ENCODE results near the gene SYNJ2BP. TPM values are rescaled to one million over a fixed set of nuclear protein-coding genes. Genes with fewer than 3 reads are reported as not detected.
"Not testable (repeated sequence)": the region's sequence is repeated elsewhere in the genome, so short reads cannot be mapped to it uniquely, and the experiment has no call there.

SYNJ2BP gene
- total RNA-seq, 1 donor from 2014 or later: 35.7 TPM

DNA sequence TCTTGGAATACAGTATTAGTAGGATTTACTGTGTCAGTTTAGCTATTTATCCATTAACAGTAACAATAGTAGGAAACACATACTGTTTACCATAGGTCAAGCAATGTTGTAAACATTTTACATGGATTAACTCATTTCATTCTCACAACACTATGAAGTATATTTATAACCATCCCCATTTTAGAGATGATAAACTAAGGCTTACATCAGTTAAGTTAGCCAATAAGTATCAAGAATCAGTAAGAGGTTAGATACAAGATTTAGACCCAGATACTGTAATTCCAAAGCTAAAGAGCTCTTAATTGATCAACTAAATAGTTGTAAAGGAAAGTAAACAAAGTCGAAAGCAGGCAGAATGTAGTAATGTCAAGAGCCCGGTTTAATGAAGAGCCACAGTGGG lies 1.1 kb downstream of the SYNJ2BP start:
- H2AFZ ChIP-seq (ENCODE audit: low read depth, low read length): no peak overlapping the region
- no peaks in the 10 kb centered on the region for H3K4me1 ChIP-seq (ENCODE audit: insufficient read depth, low read length)
- Mint-ChIP-seq H3K4me3 (ENCODE audit: unreplicated experiment) (peak overlapping the region; percentile 100), H3K27ac (ENCODE audit: unreplicated experiment) (no peak overlapping the region), H3K27me3 (ENCODE audit: low read depth, unreplicated experiment) (no peaks in the 10 kb centered on the region), H3K9me3 (ENCODE audit: unreplicated experiment) (no peaks in the 10 kb centered on the region), H3K36me3 (ENCODE audit: low read depth, unreplicated experiment) (no peaks in the 10 kb centered on the region), H3K4me1 (ENCODE audit: low read depth, unreplicated experiment) (peaks cover 8% of the 10 kb centered on the region)
- no peaks in the 10 kb centered on the region for H3K27me3 ChIP-seq (ENCODE audit: insufficient read depth, low read length)
- H3K9ac ChIP-seq (ENCODE audit: low read length): peak overlapping the region; percentile 29
- no peaks in the 10 kb centered on the region for H3K9me3 ChIP-seq (ENCODE audit: insufficient read depth, low read depth, low read length)
- no peak for FAIRE-seq
- no peak overlapping the region for H3K27ac ChIP-seq (ENCODE audit: low read depth, low read length)
- peaks cover 11% of the 10 kb centered on the region for H4K20me1 ChIP-seq (ENCODE audit: insufficient read depth, low read length)
- H3K36me3 ChIP-seq (ENCODE audit: insufficient read depth, low read length): no peaks in the 10 kb centered on the region
- H3K4me2 ChIP-seq (ENCODE audit: low read length): peak overlapping the region; percentile 92
- no peak for DNase-seq (ENCODE audit: low read depth)
- H3K4me3 ChIP-seq (ENCODE audit: insufficient read depth, low read depth, low read length): peak overlapping the region; percentile 32
- H3K79me2 ChIP-seq (ENCODE audit: insufficient read depth, low read length): peaks cover 29% of the 10 kb centered on the region
- TF ChIP-seq CTCF (IDR thresholded peaks at IDR 0.05; ENCODE audit: insufficient read depth, low read depth, low read length) (no peak), EZH2 (IDR thresholded peaks at IDR 0.05; ENCODE audit: insufficient read depth, low read length) (no peak)

GRCh38 chr14:70407621-70408020 lies 9.3 kb downstream of the SYNJ2BP start:
- H3K9ac ChIP-seq (ENCODE audit: low read length): no peak overlapping the region
- no peaks in the 10 kb centered on the region for H3K4me1 Mint-ChIP-seq (ENCODE audit: low read depth, unreplicated experiment)
- H3K27ac Mint-ChIP-seq (ENCODE audit: unreplicated experiment): no peak overlapping the region
- H3K4me3 Mint-ChIP-seq (ENCODE audit: unreplicated experiment): no peak overlapping the region
- DNase-seq (ENCODE audit: low read depth): no peak
- peaks cover 1% of the 10 kb centered on the region for H3K36me3 Mint-ChIP-seq (ENCODE audit: low read depth, unreplicated experiment)
- H3K9me3 Mint-ChIP-seq (ENCODE audit: unreplicated experiment): no peaks in the 10 kb centered on the region
- H3K79me2 ChIP-seq (ENCODE audit: insufficient read depth, low read length): peaks cover 18% of the 10 kb centered on the region
- no peak for FAIRE-seq
- H3K4me1 ChIP-seq (ENCODE audit: insufficient read depth, low read length): no peaks in the 10 kb centered on the region
- no peaks in the 10 kb centered on the region for H3K27me3 Mint-ChIP-seq (ENCODE audit: low read depth, unreplicated experiment)
- H3K9me3 ChIP-seq (ENCODE audit: insufficient read depth, low read depth, low read length): no peaks in the 10 kb centered on the region
- peaks cover 18% of the 10 kb centered on the region for H4K20me1 ChIP-seq (ENCODE audit: insufficient read depth, low read length)
- H3K27me3 ChIP-seq (ENCODE audit: insufficient read depth, low read length): no peaks in the 10 kb centered on the region
- H2AFZ ChIP-seq (ENCODE audit: low read depth, low read length): no peak overlapping the region
- H3K4me2 ChIP-seq (ENCODE audit: low read length): no peak overlapping the region
- H3K4me3 ChIP-seq (ENCODE audit: insufficient read depth, low read depth, low read length): no peak overlapping the region
- no peak overlapping the region for H3K27ac ChIP-seq (ENCODE audit: low read depth, low read length)
- H3K36me3 ChIP-seq (ENCODE audit: insufficient read depth, low read length): no peaks in the 10 kb centered on the region
- TF ChIP-seq CTCF (IDR thresholded peaks at IDR 0.05; ENCODE audit: insufficient read depth, low read depth, low read length) (no peak), EZH2 (IDR thresholded peaks at IDR 0.05; ENCODE audit: insufficient read depth, low read length) (no peak)

DNA sequence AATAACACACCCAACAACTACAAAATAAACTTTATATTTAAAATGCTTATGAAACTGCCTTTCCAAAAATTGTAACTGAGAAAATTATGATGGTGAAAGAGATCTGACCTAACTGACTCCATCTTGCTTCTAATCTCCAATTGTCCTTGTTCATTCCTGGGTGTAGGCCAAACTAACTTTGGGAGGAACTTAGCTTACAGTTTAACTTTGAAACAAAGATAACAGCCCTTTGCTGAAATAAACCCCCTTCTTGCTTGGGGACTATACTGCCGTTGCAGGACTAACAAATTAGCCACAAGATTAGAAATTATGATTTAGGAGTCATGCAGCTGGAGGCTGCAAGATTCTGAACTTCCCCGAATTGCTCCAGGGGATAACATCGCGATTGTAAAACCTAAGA lies 10.7 kb downstream of the SYNJ2BP start:
- H3K9ac ChIP-seq (ENCODE audit: low read length); H2AFZ ChIP-seq (ENCODE audit: low read depth, low read length); H3K36me3 Mint-ChIP-seq (ENCODE audit: low read depth, unreplicated experiment); H3K4me3 ChIP-seq (ENCODE audit: insufficient read depth, low read depth, low read length); H3K27me3 Mint-ChIP-seq (ENCODE audit: low read depth, unreplicated experiment); H3K27me3 ChIP-seq (ENCODE audit: insufficient read depth, low read length); H3K27ac Mint-ChIP-seq (ENCODE audit: unreplicated experiment); H3K9me3 ChIP-seq (ENCODE audit: insufficient read depth, low read depth, low read length); FAIRE-seq; H3K4me2 ChIP-seq (ENCODE audit: low read length); H3K4me1 ChIP-seq (ENCODE audit: insufficient read depth, low read length); DNase-seq (ENCODE audit: low read depth); H3K4me3 Mint-ChIP-seq (ENCODE audit: unreplicated experiment); H3K4me1 Mint-ChIP-seq (ENCODE audit: low read depth, unreplicated experiment); H3K27ac ChIP-seq (ENCODE audit: low read depth, low read length); H3K36me3 ChIP-seq (ENCODE audit: insufficient read depth, low read length); H3K9me3 Mint-ChIP-seq (ENCODE audit: unreplicated experiment): not testable (repeated sequence)
- Histone ChIP-seq H4K20me1 (ENCODE audit: insufficient read depth, low read length) (peaks cover 11% of the 10 kb centered on the region), H3K79me2 (ENCODE audit: insufficient read depth, low read length) (peaks cover 15% of the 10 kb centered on the region)

- H3K4me2 ChIP-seq (ENCODE audit: low read length); FAIRE-seq; H3K9me3 Mint-ChIP-seq (ENCODE audit: unreplicated experiment); H3K27me3 ChIP-seq (ENCODE audit: insufficient read depth, low read length); H3K27me3 Mint-ChIP-seq (ENCODE audit: low read depth, unreplicated experiment); H3K4me3 ChIP-seq (ENCODE audit: insufficient read depth, low read depth, low read length); H3K4me3 Mint-ChIP-seq (ENCODE audit: unreplicated experiment); H3K27ac ChIP-seq (ENCODE audit: low read depth, low read length); H3K36me3 Mint-ChIP-seq (ENCODE audit: low read depth, unreplicated experiment); H3K4me1 Mint-ChIP-seq (ENCODE audit: low read depth, unreplicated experiment); H3K9ac ChIP-seq (ENCODE audit: low read length); H3K4me1 ChIP-seq (ENCODE audit: insufficient read depth, low read length); H3K27ac Mint-ChIP-seq (ENCODE audit: unreplicated experiment); H3K36me3 ChIP-seq (ENCODE audit: insufficient read depth, low read length); H3K79me2 ChIP-seq (ENCODE audit: insufficient read depth, low read length); H2AFZ ChIP-seq (ENCODE audit: low read depth, low read length); H3K9me3 ChIP-seq (ENCODE audit: insufficient read depth, low read depth, low read length): not testable (repeated sequence)
- H4K20me1 ChIP-seq (ENCODE audit: insufficient read depth, low read length): peaks cover 12% of the 10 kb centered on the region
- peak; percentile 68 for DNase-seq (ENCODE audit: low read depth)
These were observed 13.6 kb downstream of the SYNJ2BP start for GRCh38 chr14:70403335-70403734.

Data from astrocyte (in vitro differentiated cells and primary cell).